BJ (cell line): Measurements from ENCODE around the gene ZNF804B. TPM values are rescaled to one million over a fixed set of nuclear protein-coding genes. Genes with fewer than 3 reads are reported as not detected.

Source experiments
- CTCF ChIA-PET: fragments of 350-600 bp; formaldehyde crosslinking; extraction: SDS; loops from one replicate; lab custom pipeline; 2021; ENCODE audit warnings: antibody characterized with exemption, inconsistent platforms; lab: Yijun Ruan, JAX
- POLR2A ChIA-PET: fragments of 300-600 bp; sonication (Branson Sonifier 250); formaldehyde crosslinking; extraction: SDS; loops from one replicate; lab custom pipeline; 2021; ENCODE audit warnings: antibody characterized with exemption; lab: Charles Lee
- DNase-seq: peaks from one replicate; pipeline ENCODE4 v3.0.0-alpha.2; 2011; ENCODE audit warnings: low read depth
- H3K27me3 ChIP-seq: 2 replicates; pipeline ENCODE4 v1.6.0; 2011; ENCODE audit warnings: low read length; ENCODE audit not compliant: control insufficient read depth, insufficient read depth
- H3K36me3 ChIP-seq: 2 replicates; pipeline ENCODE4 v1.5.1; 2011; ENCODE audit warnings: low read length; ENCODE audit not compliant: control insufficient read depth, insufficient read depth
- H3K4me3 ChIP-seq: 2 replicates; pipeline ENCODE4 v1.5.1; 2011; ENCODE audit warnings: low read depth, mild to moderate bottlenecking, control low read depth, low read length
- polyA plus RNA-seq: library from polyadenylated mRNA; depleted of rRNA; stranded (reverse); fragments of >200 nt; gene quantifications from 2 replicates; pipeline ENCODE4 v1.2.3, GENCODE V29; 2011
- TF ChIP-seq, protein P1 (sequence below): IDR thresholded peaks from 2 replicates; pipeline ENCODE4 v1.5.1; 2011; ENCODE audit warnings: low read depth, mild to moderate bottlenecking, control low read depth, inconsistent platforms, low read length, moderate library complexity; ENCODE audit not compliant: insufficient read depth

Gene ZNF804B
- polyA plus RNA-seq, 1 experiment = not detected

DNA sequence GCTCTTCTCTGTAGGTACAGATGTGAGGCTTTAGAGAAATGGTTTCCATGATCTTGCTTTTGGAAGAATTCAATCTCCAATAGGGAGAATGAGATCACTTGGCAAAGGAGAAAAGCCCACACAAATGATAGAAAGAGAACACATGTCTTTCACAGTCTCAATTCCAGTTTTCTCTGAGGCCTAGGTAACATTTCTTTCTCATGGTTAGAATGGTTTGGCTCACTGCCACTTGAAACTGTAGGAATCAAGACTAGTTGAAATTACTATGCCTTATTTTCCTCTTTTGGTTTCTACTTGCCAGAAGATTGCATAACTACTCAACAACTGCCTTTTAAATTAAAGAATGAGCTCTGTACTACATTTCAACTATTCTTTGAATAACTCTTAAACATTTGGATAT, 312.6 kb downstream of the ZNF804B start:
- ChIA-PET CTCF (no interaction called here), POLR2A (no interaction called here)
- DNase-seq = no peak
- Histone ChIP-seq H3K36me3 (no peaks in the 10 kb centered on the region), H3K27me3 (no peaks in the 10 kb centered on the region), H3K4me3 (no peak overlapping the region)
- TF ChIP-seq, protein P1, sequence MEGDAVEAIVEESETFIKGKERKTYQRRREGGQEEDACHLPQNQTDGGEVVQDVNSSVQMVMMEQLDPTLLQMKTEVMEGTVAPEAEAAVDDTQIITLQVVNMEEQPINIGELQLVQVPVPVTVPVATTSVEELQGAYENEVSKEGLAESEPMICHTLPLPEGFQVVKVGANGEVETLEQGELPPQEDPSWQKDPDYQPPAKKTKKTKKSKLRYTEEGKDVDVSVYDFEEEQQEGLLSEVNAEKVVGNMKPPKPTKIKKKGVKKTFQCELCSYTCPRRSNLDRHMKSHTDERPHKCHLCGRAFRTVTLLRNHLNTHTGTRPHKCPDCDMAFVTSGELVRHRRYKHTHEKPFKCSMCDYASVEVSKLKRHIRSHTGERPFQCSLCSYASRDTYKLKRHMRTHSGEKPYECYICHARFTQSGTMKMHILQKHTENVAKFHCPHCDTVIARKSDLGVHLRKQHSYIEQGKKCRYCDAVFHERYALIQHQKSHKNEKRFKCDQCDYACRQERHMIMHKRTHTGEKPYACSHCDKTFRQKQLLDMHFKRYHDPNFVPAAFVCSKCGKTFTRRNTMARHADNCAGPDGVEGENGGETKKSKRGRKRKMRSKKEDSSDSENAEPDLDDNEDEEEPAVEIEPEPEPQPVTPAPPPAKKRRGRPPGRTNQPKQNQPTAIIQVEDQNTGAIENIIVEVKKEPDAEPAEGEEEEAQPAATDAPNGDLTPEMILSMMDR = no peak

- TF ChIP-seq, protein P1 = no peak
- no peaks in the 10 kb centered on the region for H3K36me3 ChIP-seq
- DNase-seq = no peak
- H3K27me3 ChIP-seq = no peaks in the 10 kb centered on the region
- ChIA-PET CTCF (no interaction called here), POLR2A (no interaction called here)
- no peak overlapping the region for H3K4me3 ChIP-seq
These were observed 314.3 kb downstream of the ZNF804B start for GRCh38 chr7:89073776-89074175.

DNA sequence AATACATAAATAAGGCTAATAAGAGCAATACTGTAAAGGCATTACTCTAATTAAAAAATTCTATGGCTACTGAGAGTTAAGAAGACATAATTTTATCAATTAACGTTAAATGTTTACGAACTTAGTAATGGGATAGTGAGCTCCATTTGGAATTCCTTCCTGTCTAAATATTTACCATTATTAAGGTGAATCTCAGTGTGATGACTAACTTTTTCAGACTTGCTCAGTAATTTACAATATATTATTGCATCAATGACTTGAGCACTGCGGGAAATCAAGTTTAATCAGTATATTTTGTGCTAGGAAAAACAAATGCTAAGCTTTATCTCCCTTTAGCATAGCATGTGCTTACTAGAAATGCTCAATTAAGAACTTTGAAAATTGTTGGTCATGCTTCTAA, 318.5 kb downstream of the ZNF804B start:
- ChIA-PET POLR2A (no interaction called here), CTCF (no interaction called here)
- TF ChIP-seq, protein P1 = no peak
- DNase-seq = no peak
- Histone ChIP-seq H3K36me3 (no peaks in the 10 kb centered on the region), H3K27me3 (no peaks in the 10 kb centered on the region), H3K4me3 (no peak overlapping the region)

- CTCF ChIA-PET = no interaction called here
- POLR2A ChIA-PET = no interaction called here
- H3K27me3 ChIP-seq = no peaks in the 10 kb centered on the region
These were observed 326.1 kb downstream of the ZNF804B start for GRCh38 chr7:89085580-89085979.

DNA sequence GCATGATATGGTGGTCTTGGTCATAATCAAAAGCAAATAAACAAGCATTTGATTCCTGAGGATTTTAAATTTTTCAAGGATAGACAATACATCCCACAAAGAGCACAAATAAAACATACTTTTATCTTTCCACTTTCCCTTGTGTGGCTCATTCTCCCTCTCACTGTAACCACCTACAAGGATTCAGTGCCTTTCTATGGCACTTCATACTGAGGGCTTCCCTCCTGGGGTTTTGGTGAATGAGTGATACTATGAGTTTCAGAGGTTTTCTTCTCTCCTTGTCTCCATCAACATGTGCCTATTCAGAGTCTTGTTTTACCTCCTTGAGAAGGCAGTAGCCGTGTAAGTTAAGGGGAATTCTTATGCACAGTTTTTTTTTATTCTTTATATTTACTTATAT, 332.1 kb downstream of the ZNF804B start:
- ChIA-PET POLR2A (no interaction called here), CTCF (no interaction called here)
- no peak for DNase-seq
- Histone ChIP-seq H3K36me3 (no peaks in the 10 kb centered on the region), H3K27me3 (no peaks in the 10 kb centered on the region), H3K4me3 (no peak overlapping the region)
- TF ChIP-seq, protein P1 = no peak

More at GRCh38 chr7:89085580-89085979, 326.1 kb downstream of the ZNF804B start:
- H3K36me3 ChIP-seq = no peaks in the 10 kb centered on the region
- DNase-seq = no peak
- no peak overlapping the region for H3K4me3 ChIP-seq
- TF ChIP-seq, protein P1 = no peak
